ENCODE data around the gene NFASC. TPM values are rescaled to one million over a fixed set of nuclear protein-coding genes. Genes with fewer than 3 reads are reported as not detected.

The NFASC gene
- total and polyA plus RNA-seq, 9 of the 15 experiments (the other 6 are each of a cell fraction or from before 2014, with no cell fraction given) = 0.03 to 0.16 (median 0.06) TPM; not detected in 6

DNA sequence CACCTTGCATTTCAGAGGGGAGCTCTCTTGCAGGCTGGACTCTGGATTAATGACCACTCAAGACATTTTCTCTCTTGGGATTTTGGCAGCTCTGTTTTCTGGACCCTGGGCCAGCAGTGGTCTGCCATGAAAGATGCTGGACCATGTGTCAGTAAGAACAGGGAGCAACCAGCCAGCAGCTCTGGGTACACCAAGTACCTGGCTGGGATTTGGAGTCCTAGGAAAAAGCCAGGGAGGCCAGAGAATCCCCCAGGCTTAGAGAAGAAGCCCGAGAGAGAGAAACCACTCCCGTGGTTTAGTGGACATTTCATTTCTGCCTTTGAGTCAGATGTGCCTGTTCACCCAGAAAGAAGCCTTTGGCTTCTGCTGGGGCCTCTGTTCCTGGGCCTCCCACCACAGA, 2.5 kb downstream of the NFASC start:
- H4K20me1 ChIP-seq (replicated peaks; ENCODE audit: control insufficient read depth, insufficient read depth, low read length) = peaks cover 4% of the 10 kb centered on the region; the same call in 1 of the 2 replicates
- no TSS peak for BruUV-seq (replicated peaks)
- in situ Hi-C loops (cut with MboI) = no loop called here
- no peak overlapping the region for H3K27ac ChIP-seq (ENCODE audit: extremely low read depth, low read depth, low read length)
- intact Hi-C loops (cut with micrococcal nuclease) = no loop called here
- H3K27me3 ChIP-seq (ENCODE audit: control insufficient read depth in 2 of 2, insufficient read depth in 2 of 2, low read length in 2 of 2) = peaks cover 41 to 62% of the 10 kb centered on the region in 2 experiments
- H2AFZ ChIP-seq (ENCODE audit: low read depth, low read length) = no peak overlapping the region
- DNase-seq (ENCODE audit: extremely low read depth in 1 of 4, low spot score in 3 of 4) = no peak
- ChIA-PET CTCF (ENCODE audit: low intra/inter-chr PET ratio) (no interaction called here), POLR2A (no interaction called here)
- no peak overlapping the region for H3K9ac ChIP-seq (ENCODE audit: insufficient read depth in 1 of 2, low read depth in 2 of 2, low read length in 2 of 2)
- 3% methylated on average over 2 of the region's 2 CpGs for WGBS (ENCODE audit: insufficient coverage, low coverage, missing lambda C conversion rate)
- no peak for FAIRE-seq
- no peaks in the 10 kb centered on the region for H3K4me1 ChIP-seq (replicated peaks in 1 of 2; ENCODE audit: control insufficient read depth in 2 of 2, insufficient read depth in 2 of 2, low read length in 2 of 2)
- ATAC-seq = no peak
- no peaks in the 10 kb centered on the region for H3K9me3 ChIP-seq (replicated peaks; ENCODE audit: control insufficient read depth, insufficient read depth, low read depth, low read length)
- H3K36me3 ChIP-seq (ENCODE audit: control insufficient read depth, insufficient read depth, low read length) = no peaks in the 10 kb centered on the region
- no peaks in the 10 kb centered on the region for H3K79me2 ChIP-seq (ENCODE audit: control insufficient read depth, insufficient read depth, low read length)
- H3K4me3 ChIP-seq = no peak overlapping the region
- H3K4me2 ChIP-seq (ENCODE audit: insufficient read depth, low read length) = no peak overlapping the region
- H3K9me1 ChIP-seq (ENCODE audit: control insufficient read depth, insufficient read depth, low read length) = no peaks in the 10 kb centered on the region
- TF ChIP-seq NFIC (IDR thresholded peaks at IDR 0.05) = no peak
- no peak for TF ChIP-seq ELF4 (CRISPR knock-in tag; IDR thresholded peaks at IDR 0.05)
- no peak for TF ChIP-seq ZNF184 (CRISPR knock-in tag; IDR thresholded peaks at IDR 0.05)
- TF ChIP-seq NCOA6 (IDR thresholded peaks at IDR 0.05) = no peak
- TF ChIP-seq, protein P1, sequence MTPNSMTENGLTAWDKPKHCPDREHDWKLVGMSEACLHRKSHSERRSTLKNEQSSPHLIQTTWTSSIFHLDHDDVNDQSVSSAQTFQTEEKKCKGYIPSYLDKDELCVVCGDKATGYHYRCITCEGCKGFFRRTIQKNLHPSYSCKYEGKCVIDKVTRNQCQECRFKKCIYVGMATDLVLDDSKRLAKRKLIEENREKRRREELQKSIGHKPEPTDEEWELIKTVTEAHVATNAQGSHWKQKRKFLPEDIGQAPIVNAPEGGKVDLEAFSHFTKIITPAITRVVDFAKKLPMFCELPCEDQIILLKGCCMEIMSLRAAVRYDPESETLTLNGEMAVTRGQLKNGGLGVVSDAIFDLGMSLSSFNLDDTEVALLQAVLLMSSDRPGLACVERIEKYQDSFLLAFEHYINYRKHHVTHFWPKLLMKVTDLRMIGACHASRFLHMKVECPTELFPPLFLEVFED (CRISPR knock-in tag; conservative IDR thresholded peaks at IDR 0.05) = no peak
- TF ChIP-seq, protein P2, sequence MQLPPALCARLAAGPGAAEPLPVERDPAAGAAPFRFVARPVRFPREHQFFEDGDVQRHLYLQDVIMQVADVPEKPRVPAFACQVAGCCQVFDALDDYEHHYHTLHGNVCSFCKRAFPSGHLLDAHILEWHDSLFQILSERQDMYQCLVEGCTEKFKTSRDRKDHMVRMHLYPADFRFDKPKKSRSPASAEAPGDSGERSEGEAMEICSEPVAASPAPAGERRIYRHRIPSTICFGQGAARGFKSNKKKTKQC (CRISPR knock-in tag; IDR thresholded peaks at IDR 0.05) = no peak
- no peak for TF ChIP-seq POLR2A (conservative IDR thresholded peaks at IDR 0.05)
- no peak for TF ChIP-seq ZNF589 (CRISPR knock-in tag; IDR thresholded peaks at IDR 0.05; ENCODE audit: low read depth)
- TF ChIP-seq, protein P3, sequence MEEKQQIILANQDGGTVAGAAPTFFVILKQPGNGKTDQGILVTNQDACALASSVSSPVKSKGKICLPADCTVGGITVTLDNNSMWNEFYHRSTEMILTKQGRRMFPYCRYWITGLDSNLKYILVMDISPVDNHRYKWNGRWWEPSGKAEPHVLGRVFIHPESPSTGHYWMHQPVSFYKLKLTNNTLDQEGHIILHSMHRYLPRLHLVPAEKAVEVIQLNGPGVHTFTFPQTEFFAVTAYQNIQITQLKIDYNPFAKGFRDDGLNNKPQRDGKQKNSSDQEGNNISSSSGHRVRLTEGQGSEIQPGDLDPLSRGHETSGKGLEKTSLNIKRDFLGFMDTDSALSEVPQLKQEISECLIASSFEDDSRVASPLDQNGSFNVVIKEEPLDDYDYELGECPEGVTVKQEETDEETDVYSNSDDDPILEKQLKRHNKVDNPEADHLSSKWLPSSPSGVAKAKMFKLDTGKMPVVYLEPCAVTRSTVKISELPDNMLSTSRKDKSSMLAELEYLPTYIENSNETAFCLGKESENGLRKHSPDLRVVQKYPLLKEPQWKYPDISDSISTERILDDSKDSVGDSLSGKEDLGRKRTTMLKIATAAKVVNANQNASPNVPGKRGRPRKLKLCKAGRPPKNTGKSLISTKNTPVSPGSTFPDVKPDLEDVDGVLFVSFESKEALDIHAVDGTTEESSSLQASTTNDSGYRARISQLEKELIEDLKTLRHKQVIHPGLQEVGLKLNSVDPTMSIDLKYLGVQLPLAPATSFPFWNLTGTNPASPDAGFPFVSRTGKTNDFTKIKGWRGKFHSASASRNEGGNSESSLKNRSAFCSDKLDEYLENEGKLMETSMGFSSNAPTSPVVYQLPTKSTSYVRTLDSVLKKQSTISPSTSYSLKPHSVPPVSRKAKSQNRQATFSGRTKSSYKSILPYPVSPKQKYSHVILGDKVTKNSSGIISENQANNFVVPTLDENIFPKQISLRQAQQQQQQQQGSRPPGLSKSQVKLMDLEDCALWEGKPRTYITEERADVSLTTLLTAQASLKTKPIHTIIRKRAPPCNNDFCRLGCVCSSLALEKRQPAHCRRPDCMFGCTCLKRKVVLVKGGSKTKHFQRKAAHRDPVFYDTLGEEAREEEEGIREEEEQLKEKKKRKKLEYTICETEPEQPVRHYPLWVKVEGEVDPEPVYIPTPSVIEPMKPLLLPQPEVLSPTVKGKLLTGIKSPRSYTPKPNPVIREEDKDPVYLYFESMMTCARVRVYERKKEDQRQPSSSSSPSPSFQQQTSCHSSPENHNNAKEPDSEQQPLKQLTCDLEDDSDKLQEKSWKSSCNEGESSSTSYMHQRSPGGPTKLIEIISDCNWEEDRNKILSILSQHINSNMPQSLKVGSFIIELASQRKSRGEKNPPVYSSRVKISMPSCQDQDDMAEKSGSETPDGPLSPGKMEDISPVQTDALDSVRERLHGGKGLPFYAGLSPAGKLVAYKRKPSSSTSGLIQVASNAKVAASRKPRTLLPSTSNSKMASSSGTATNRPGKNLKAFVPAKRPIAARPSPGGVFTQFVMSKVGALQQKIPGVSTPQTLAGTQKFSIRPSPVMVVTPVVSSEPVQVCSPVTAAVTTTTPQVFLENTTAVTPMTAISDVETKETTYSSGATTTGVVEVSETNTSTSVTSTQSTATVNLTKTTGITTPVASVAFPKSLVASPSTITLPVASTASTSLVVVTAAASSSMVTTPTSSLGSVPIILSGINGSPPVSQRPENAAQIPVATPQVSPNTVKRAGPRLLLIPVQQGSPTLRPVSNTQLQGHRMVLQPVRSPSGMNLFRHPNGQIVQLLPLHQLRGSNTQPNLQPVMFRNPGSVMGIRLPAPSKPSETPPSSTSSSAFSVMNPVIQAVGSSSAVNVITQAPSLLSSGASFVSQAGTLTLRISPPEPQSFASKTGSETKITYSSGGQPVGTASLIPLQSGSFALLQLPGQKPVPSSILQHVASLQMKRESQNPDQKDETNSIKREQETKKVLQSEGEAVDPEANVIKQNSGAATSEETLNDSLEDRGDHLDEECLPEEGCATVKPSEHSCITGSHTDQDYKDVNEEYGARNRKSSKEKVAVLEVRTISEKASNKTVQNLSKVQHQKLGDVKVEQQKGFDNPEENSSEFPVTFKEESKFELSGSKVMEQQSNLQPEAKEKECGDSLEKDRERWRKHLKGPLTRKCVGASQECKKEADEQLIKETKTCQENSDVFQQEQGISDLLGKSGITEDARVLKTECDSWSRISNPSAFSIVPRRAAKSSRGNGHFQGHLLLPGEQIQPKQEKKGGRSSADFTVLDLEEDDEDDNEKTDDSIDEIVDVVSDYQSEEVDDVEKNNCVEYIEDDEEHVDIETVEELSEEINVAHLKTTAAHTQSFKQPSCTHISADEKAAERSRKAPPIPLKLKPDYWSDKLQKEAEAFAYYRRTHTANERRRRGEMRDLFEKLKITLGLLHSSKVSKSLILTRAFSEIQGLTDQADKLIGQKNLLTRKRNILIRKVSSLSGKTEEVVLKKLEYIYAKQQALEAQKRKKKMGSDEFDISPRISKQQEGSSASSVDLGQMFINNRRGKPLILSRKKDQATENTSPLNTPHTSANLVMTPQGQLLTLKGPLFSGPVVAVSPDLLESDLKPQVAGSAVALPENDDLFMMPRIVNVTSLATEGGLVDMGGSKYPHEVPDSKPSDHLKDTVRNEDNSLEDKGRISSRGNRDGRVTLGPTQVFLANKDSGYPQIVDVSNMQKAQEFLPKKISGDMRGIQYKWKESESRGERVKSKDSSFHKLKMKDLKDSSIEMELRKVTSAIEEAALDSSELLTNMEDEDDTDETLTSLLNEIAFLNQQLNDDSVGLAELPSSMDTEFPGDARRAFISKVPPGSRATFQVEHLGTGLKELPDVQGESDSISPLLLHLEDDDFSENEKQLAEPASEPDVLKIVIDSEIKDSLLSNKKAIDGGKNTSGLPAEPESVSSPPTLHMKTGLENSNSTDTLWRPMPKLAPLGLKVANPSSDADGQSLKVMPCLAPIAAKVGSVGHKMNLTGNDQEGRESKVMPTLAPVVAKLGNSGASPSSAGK (IDR thresholded peaks at IDR 0.05) = no peak
- no peak for TF ChIP-seq RNF2 (IDR thresholded peaks at IDR 0.05)
- TF ChIP-seq, protein P4, sequence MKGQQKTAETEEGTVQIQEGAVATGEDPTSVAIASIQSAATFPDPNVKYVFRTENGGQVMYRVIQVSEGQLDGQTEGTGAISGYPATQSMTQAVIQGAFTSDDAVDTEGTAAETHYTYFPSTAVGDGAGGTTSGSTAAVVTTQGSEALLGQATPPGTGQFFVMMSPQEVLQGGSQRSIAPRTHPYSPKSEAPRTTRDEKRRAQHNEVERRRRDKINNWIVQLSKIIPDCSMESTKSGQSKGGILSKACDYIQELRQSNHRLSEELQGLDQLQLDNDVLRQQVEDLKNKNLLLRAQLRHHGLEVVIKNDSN (CRISPR knock-in tag; IDR thresholded peaks at IDR 0.05) = no peak

Data from K562 (cell line).